HepG2 (cell line): ENCODE results near the gene OVAAL. TPM values are rescaled to one million over a fixed set of nuclear protein-coding genes. Genes with fewer than 3 reads are reported as not detected.

Source experiments
- ATAC-seq: fragments of 200-7000 bp; cut with Tn5 transposase; 3 replicates; pipeline ENCODE4 v1.9.1; 2020; ENCODE audit warnings: mild to moderate bottlenecking, moderate library complexity
- BruUV-seq: library from RNA; stranded (reverse); fragments of 400-500 nt; replicated peaks from 2 replicates; lab custom pipeline; 2021; lab: Mats Ljungman, UMichigan
- CTCF ChIA-PET: fragments of 300-600 bp; formaldehyde crosslinking; extraction: SDS; loops from one replicate; lab custom pipeline; 2021; ENCODE audit warnings: low total read pairs, inconsistent platforms, low intra/inter-chr PET ratio; lab: Yijun Ruan, JAX
- POLR2A ChIA-PET: fragments of 350-600 bp; sonication (Branson Sonifier 250); formaldehyde crosslinking; loops from one replicate; lab custom pipeline; 2020; ENCODE audit warnings: antibody characterized with exemption, inconsistent platforms; lab: Yijun Ruan, JAX
- DNase-seq: peaks from one replicate; pipeline ENCODE4 v3.0.0-alpha.2; 2015; ENCODE audit warnings: low spot score
- FAIRE-seq: peaks from 3 replicates; lab custom pipeline; 2011; peaks lifted over from hg19 to GRCh38; lab: Jason Lieb, UNC
- H2AFZ ChIP-seq: one replicate; pipeline ENCODE4 v1.6.1; 2011; ENCODE audit warnings: low read length, inconsistent platforms
- H3K27ac ChIP-seq: fragments of 300-600 bp; 3 replicates; pipeline ENCODE4 v1.8.0; 2011; ENCODE audit warnings: mixed run types, mild to moderate bottlenecking, mixed read lengths, low read length, inconsistent platforms; ENCODE audit not compliant: insufficient read depth; ENCODE audit errors: extremely low read length
- H3K27me3 ChIP-seq, 2 experiments: fragments of 200-600 bp in 1 of 2; 2 replicates in 1 of 2; 3 replicates in 1 of 2; pipeline versions ENCODE4 v1.6.0 to v1.8.0; 2011; ENCODE audit warnings: low read length in 2 of 2, mild to moderate bottlenecking in 2 of 2, moderate library complexity in 2 of 2, inconsistent platforms in 1 of 2; ENCODE audit not compliant: insufficient read depth in 2 of 2, control insufficient read depth in 1 of 2
- H3K36me3 ChIP-seq, 2 experiments: fragments of 200-600 bp in 1 of 2; replicated peaks in 1 of 2; 2 replicates in 1 of 2; 3 replicates in 1 of 2; pipeline versions ENCODE4 v1.5.1 to v1.8.0; 2011; ENCODE audit warnings: low read length in 2 of 2, inconsistent platforms in 1 of 2; ENCODE audit not compliant: insufficient read depth in 2 of 2, control insufficient read depth in 1 of 2
- H3K4me1 ChIP-seq: 2 replicates; pipeline ENCODE4 v1.5.1; 2012; ENCODE audit warnings: low read length, inconsistent platforms; ENCODE audit not compliant: insufficient read depth
- H3K4me2 ChIP-seq: 2 replicates; pipeline ENCODE4 v1.6.0; 2011; ENCODE audit warnings: low read depth, low read length, inconsistent platforms
- H3K4me3 ChIP-seq, 3 experiments: fragments of 200-600 bp in 1 of 3; sonication (generic), shearing (Covaris generic) in 1 of 3; replicated peaks in 1 of 3; 2 replicates each; pipeline ENCODE4 v1.5.1; 2011 to 2016; ENCODE audit warnings: low read length in 3 of 3, inconsistent platforms in 2 of 3, low read depth in 2 of 3, mild to moderate bottlenecking in 2 of 3, control low read depth in 1 of 3, mixed read lengths in 1 of 3; ENCODE audit not compliant: insufficient read depth in 1 of 3
- H3K79me2 ChIP-seq: one replicate; pipeline ENCODE4 v1.6.1; 2011; ENCODE audit warnings: low read length, inconsistent platforms; ENCODE audit not compliant: insufficient read depth
- H3K9ac ChIP-seq: 2 replicates; pipeline ENCODE4 v1.6.0; 2011; ENCODE audit warnings: mild to moderate bottlenecking, low read depth, low read length, inconsistent platforms; ENCODE audit not compliant: insufficient read depth
- H3K9me3 ChIP-seq: 2 replicates; pipeline ENCODE4 v1.5.1; 2012; ENCODE audit warnings: mild to moderate bottlenecking, low read length
- H4K20me1 ChIP-seq: 2 replicates; pipeline ENCODE4 v1.6.0; 2011; ENCODE audit warnings: inconsistent platforms, mild to moderate bottlenecking, low read length, moderate library complexity; ENCODE audit not compliant: insufficient read depth
- ELF1 ChIP-seq: sonication (generic); formaldehyde crosslinking; IDR thresholded peaks from 2 replicates; pipeline ENCODE4 v1.4.0; 2020; ENCODE audit warnings: missing genetic modification reagents
- KAT8 ChIP-seq: IDR thresholded peaks from 2 replicates; pipeline ENCODE4 v1.6.1; 2016; ENCODE audit warnings: missing genetic modification reagents, missing compliant biosample characterization
- KDM5A ChIP-seq: fragments of 200-600 bp; sonication (generic); IDR thresholded peaks from 2 replicates; pipeline ENCODE4 v1.7.0; 2018; ENCODE audit warnings: antibody characterized with exemption, mild to moderate bottlenecking, low read length, borderline replicate concordance
- PBX3 ChIP-seq: sonication (generic); formaldehyde crosslinking; IDR thresholded peaks from 2 replicates; pipeline ENCODE4 v1.8.1; 2023; ENCODE audit warnings: missing genetic modification reagents, inconsistent platforms, borderline replicate concordance
- RFX5 ChIP-seq: IDR thresholded peaks from 2 replicates; pipeline ENCODE4 v1.6.1; 2011; ENCODE audit warnings: low read depth, low read length, improper control_type of control experiment
- SALL2 ChIP-seq: sonication (generic); formaldehyde crosslinking; IDR thresholded peaks from 2 replicates; pipeline ENCODE4 v1.8.1; 2023; ENCODE audit warnings: mild to moderate bottlenecking, missing genetic modification reagents, inconsistent platforms
- SNRNP70 ChIP-seq: fragments of 200-400 bp; formaldehyde crosslinking; IDR thresholded peaks from 2 replicates; pipeline ENCODE4 v1.6.1; 2017; ENCODE audit warnings: mild to moderate bottlenecking, low read depth, low read length, moderate library complexity
- SP1 ChIP-seq, 2 experiments: fragments of 450-650 bp in 1 of 2; sonication (generic) in 1 of 2; formaldehyde crosslinking in 1 of 2; IDR thresholded peaks; 2 replicates each; pipeline versions ENCODE4 v1.4.0 to v1.6.1; 2016 to 2020; ENCODE audit warnings: missing genetic modification reagents in 1 of 2
- SRSF9 ChIP-seq: fragments of 200-400 bp; formaldehyde crosslinking; IDR thresholded peaks from 2 replicates; pipeline ENCODE4 v1.6.1; 2018; ENCODE audit warnings: borderline replicate concordance, mild to moderate bottlenecking, low read depth, low read length; ENCODE audit not compliant: insufficient read depth, poor library complexity, severe bottlenecking
- STAT6 ChIP-seq: sonication (generic); formaldehyde crosslinking; IDR thresholded peaks from 2 replicates; pipeline ENCODE4 v1.4.0; 2020; ENCODE audit warnings: missing genetic modification reagents, mild to moderate bottlenecking, borderline replicate concordance
- SYNCRIP ChIP-seq: fragments of 200-400 bp; formaldehyde crosslinking; IDR thresholded peaks from 2 replicates; pipeline ENCODE4 v1.6.1; 2018; ENCODE audit warnings: mild to moderate bottlenecking, low read depth, low read length; ENCODE audit not compliant: insufficient read depth
- TEF ChIP-seq: sonication (generic); formaldehyde crosslinking; IDR thresholded peaks from 2 replicates; pipeline ENCODE4 v1.5.0; 2020; ENCODE audit warnings: missing genetic modification reagents
- XRCC5 ChIP-seq: fragments of 200-400 bp; formaldehyde crosslinking; optimal IDR thresholded peaks from 2 replicates; pipeline ENCODE3; 2017; ENCODE audit warnings: mild to moderate bottlenecking, low read length
- ZNF484 ChIP-seq: sonication (generic); formaldehyde crosslinking; IDR thresholded peaks from 2 replicates; pipeline ENCODE4 v1.5.1; 2020; ENCODE audit warnings: mild to moderate bottlenecking, low read depth, missing genetic modification reagents, borderline replicate concordance
- ZNF503 ChIP-seq: sonication (generic); formaldehyde crosslinking; IDR thresholded peaks from 2 replicates; pipeline ENCODE4 v1.4.0; 2020; ENCODE audit warnings: missing genetic modification reagents
- ZNF704 ChIP-seq: sonication (generic); formaldehyde crosslinking; IDR thresholded peaks from 2 replicates; pipeline ENCODE4 v1.8.1; 2023; ENCODE audit warnings: mild to moderate bottlenecking, inconsistent platforms, moderate library complexity, missing genetic modification reagents, borderline replicate concordance
- WGBS: methylation state at CpG from one replicate; pipeline ENCODE4 v1.1.6; 2017; ENCODE audit warnings: low lambda C conversion rate; 5-methylcytosine and 5-hydroxymethylcytosine counted together
- in situ Hi-C: cut with HindIII; loops from 2 replicates; pipeline ENCODE4 v1.10.0; 2017; ENCODE audit warnings: low pct_unique_long_range_greater_than_20kb; ENCODE audit not compliant: extremely low pct_ligation_motif_present
- intact Hi-C: fragments of 100-400 bp; cut with micrococcal nuclease; formaldehyde crosslinking; loops from one replicate; pipeline ENCODE4 v1.10.0; 2022; ENCODE audit not compliant: unreplicated experiment
- polyA plus RNA-seq, 8 experiments: library from polyadenylated mRNA; depleted of rRNA in 3 of 8; stranded (reverse) in 7 of 8; unstranded in 1 of 8; fragments of >200 nt; fragmentation: Illumina TruSeq in 4 of 8; extraction: Trizol in 4 of 8; gene quantifications; 2 replicates each; pipeline versions ENCODE4 v1.2.1 to v1.2.3, GENCODE V29; 2011 to 2016; ENCODE audit warnings: low read depth in 4 of 8, missing spikeins in 1 of 8, mixed read lengths in 1 of 8; ENCODE audit not compliant: insufficient read depth in 1 of 8
- total RNA-seq, 5 experiments: library from RNA; depleted of rRNA; stranded (reverse); fragments of >200 nt; fragmentation: Illumina TruSeq; extraction: Trizol; gene quantifications; 2 replicates each; pipeline ENCODE4 v1.2.3, GENCODE V29; 2016; ENCODE audit warnings: low read depth in 1 of 5

OVAAL gene
- total and polyA plus RNA-seq, 2 of the 13 experiments (the other 11 are each of a cell fraction or from before 2014, with no cell fraction given), result 0.04 TPM; not detected in 1

GRCh38 chr1:180536821-180537372 is 21.9 kb upstream of the OVAAL start:
- ChIA-PET POLR2A (interaction anchor here (1.0 kb wide), 1 partner anchor 48 kb away, joined by 3 read pairs; no protein-coding TSS in a partner anchor), CTCF (no interaction called here)
- no peaks in the 10 kb centered on the region for H3K79me2 ChIP-seq
- no peak overlapping the region for H2AFZ ChIP-seq
- BruUV-seq, result no TSS peak
- H3K27ac ChIP-seq, result no peak overlapping the region
- intact Hi-C loops (no loop called here), in situ Hi-C loops (no loop called here)
- no peak overlapping the region for H3K4me3 ChIP-seq
- FAIRE-seq (no peak), DNase-seq (no peak), ATAC-seq (no peak)
- H3K27me3 ChIP-seq, result peaks cover 2 to 4% of the 10 kb centered on the region in 2 experiments; a peak in 3 of 5 replicates
- H4K20me1 ChIP-seq, result no peaks in the 10 kb centered on the region
- H3K9ac ChIP-seq, result no peak overlapping the region
- 0 out of 2 replicates have a peak, but pooled peaks cover 13% of the 10 kb centered on the region for H3K4me1 ChIP-seq
- H3K36me3 ChIP-seq, result no peaks in the 10 kb centered on the region
- H3K9me3 ChIP-seq, result no peaks in the 10 kb centered on the region
- WGBS, result 16% methylated on average over 6 of the region's 7 CpGs
- H3K4me2 ChIP-seq, result no peak overlapping the region; the same call in 1 of the 2 replicates
- TF ChIP-seq SYNCRIP (no peak), SP1 (IDR thresholded peaks at IDR 0.05) (no peak), SP1 (CRISPR knock-in tag; IDR thresholded peaks at IDR 0.05) (no peak), ZNF484 (no peak), PBX3 (CRISPR knock-in tag) (no peak), RFX5 (no peak), ELF1 (no peak), ZNF503 (CRISPR knock-in tag) (no peak), XRCC5 (no peak), TEF (CRISPR knock-in tag) (no peak), SNRNP70 (no peak), ZNF704 (CRISPR knock-in tag) (no peak), STAT6 (CRISPR knock-in tag) (no peak), KDM5A (no peak), KAT8 (CRISPR knock-in tag) (no peak), SRSF9 (no peak), SALL2 (CRISPR knock-in tag) (no peak)
